HG03354 (cell line): ENCODE results near the gene PUDP.

Experiments used
- ATAC-seq: cut with Tn5 transposase; IDR thresholded peaks from one replicate; pipeline ENCODE4 v1.9.1; 2021; ENCODE audit warnings: mild to moderate bottlenecking; ENCODE audit not compliant: unreplicated experiment, poor library complexity, severe bottlenecking

The PUDP gene

GRCh38 chrX:7149411-7149810, 1.5 kb upstream of the PUDP start:
- peak; percentile 23 for ATAC-seq

DNA sequence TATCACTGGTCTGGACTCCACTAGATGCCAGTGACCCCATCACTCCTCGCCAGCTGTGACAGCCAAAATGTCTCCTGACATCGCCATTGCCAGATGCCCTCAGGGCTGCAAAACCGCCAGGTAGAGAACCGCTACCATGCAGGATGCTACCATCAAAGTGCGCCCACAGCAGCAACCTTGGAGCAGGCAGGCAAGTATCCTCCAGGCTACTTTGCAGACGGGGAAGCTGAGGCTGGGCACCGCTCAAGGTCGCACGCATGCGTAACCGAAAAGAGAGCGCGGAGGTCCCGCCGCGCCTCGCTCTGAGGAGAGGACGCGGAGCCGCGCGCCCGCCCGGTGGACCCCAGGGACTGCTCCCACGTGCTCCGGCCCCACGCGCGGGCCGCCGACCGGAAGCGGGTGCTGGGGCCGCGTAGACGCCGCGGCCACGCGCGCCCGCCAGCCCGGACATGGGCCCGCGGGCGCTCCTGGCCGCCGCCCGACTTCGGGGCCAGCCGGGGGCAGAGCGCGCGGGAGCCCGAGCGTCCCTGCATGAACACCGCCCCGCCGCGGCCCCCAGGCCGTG, 458 bp downstream of the PUDP start, which contains the start of gene STS:
TSS of gene STS (plus strand) at position 300 of the 565 bp plus-strand sequence. CDS start 105,488 bp downstream, outside the sequence.
- peak; percentile 47 for ATAC-seq

DNA sequence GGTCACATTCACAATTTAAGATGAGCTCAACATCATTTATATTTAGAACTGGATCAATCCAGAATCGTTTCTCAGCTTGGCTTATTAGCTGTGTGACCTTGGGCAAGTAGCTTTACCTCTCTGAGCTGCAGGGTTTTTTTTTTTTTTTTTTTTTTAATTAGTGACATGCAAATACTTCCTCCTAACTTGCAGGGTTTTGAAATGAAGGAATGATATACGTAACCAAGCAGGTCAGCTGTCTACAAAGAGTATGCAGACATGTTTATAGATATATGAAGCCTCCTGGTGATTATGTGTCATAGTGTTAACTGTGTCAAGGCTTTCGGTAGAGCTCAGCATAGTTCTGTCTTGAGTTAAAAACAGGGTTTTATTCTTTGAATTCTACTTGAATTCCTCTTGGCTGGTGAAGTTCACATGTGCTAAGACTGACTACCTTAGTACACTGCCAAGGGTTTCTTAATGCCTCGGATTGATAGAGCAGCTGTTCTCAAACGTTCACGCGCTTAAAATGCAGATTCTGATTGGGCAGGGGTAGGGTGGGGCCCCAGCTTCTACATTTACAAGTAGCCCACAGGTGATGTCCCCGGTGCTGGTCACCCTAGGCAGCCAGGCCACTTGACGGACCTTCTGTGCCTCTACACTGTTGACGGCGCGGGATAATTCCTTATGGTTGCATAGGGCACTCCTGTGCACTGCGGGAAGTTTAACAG, 1.1 kb downstream of the PUDP start:
- peak; percentile 17 for ATAC-seq

DNA sequence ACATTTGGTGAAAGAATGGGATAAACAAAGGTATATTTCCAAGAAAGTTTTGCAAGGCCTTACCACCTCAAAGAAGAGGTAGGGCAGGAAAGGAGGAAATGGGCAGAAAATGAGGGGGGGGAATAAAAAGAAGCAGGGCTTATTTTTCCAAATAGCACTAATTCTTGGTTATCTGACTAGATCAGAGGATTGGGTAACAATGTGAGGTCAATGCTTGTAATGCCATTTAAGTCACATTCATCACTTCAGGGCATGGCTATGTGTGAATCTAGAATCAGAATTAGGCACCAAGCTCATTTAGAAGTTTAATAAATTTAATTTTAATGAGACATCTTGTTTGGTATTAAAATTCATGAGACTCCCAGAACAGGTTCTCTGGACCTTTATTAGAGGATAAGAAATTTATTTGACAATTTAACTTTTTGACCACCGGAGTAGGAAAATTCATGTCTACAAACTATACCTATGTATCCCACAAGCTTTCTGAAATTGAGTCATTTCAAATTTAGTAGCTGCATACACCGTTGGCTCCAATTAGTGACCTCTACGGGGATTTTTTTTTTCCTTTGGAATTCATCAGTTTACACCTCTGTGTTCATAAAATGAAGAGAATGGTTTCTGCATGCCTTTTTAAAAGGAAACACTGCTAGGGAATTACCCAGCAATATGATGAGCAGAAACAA, 1.8 kb downstream of the PUDP start:
- no peak for ATAC-seq

DNA sequence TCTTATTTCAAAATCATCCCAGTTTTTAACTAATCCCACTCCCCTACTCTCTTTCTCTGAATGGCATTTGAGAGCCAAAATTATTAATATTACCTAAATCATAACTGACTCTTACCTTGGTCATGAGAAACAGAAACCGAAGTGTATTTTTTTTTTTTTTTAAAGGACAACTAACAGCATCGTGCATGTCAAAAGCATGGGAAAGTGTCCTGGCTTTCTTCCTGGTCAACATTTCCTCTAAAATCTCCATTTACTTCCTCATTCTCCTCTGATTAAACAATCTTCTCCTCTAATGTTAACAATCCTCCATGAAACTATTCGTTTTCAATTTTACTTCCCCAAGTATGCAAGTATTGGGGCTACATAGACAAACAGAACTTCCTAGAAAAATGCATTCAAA, 2.5 kb downstream of the PUDP start:
- ATAC-seq: no peak

DNA sequence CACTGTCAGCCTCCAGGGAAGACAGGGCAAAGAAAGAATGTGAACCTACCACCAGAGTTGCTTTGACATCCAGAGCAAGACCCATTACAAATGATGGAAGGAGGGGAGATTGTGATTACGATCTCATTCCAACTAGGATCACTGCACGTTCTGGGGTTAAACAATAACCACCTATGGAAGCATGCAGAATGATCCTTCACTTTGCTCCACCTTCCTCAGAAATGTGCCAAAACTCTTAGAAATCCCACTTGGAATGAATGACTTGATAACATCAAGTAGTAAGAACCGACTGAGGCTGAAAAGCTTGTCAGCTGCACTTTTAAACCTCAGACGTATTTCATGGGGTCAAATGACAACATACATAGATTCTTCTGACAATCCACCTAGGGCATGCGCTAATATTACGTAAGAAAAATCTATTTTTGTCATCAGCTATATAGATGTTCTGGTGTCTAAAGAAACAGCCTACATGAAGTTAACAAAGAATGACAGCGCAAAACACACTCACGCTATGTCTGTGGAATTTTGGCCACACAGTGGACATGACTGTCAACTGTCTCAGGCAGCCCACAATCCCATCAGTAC, 3.9 kb downstream of the PUDP start:
- ATAC-seq: no peak

DNA sequence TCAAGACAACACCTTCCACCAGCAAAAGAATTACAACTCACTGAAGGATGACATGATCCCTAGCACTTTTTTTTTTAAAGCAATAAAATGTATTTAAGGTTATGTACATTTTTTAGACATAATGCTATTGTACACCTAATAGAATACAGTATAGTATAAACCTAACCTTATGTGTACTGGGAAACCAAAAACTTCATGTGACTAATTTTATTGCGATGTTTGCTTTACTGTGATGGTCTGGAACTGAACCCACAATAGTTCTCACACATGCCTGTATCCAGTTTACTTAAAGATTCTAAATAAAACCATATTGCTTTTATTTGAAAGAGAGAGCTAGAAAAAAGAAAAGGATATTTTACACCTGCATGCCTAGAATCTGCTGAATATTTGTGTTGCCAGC, 4.9 kb downstream of the PUDP start:
- no peak for ATAC-seq

GRCh38 chrX:7139202-7140081, 8.5 kb downstream of the PUDP start:
- no peak for ATAC-seq

DNA sequence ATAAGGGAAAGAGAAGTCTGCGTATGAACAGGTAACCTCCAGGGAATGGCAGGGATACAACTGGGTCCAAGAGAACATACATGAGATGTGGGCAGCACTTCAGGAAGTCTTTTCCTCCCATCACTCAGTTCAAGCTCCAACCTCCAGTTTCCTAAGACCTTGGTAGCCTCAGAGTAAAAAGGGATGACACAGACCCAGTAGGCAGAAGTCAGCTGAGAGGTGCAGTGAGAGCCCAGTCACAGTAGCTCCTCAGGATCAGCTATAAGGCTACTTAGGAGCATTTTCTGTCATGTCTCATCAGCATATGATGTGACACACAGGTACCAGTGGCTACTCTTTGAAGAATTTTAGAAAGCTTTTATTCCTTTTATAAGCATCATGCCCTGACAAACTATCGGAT, 13.0 kb downstream of the PUDP start:
- ATAC-seq: no peak

- peak; percentile 3 for ATAC-seq
Measured at GRCh38 chrX:7133050-7133440, 14.9 kb downstream of the PUDP start.

DNA sequence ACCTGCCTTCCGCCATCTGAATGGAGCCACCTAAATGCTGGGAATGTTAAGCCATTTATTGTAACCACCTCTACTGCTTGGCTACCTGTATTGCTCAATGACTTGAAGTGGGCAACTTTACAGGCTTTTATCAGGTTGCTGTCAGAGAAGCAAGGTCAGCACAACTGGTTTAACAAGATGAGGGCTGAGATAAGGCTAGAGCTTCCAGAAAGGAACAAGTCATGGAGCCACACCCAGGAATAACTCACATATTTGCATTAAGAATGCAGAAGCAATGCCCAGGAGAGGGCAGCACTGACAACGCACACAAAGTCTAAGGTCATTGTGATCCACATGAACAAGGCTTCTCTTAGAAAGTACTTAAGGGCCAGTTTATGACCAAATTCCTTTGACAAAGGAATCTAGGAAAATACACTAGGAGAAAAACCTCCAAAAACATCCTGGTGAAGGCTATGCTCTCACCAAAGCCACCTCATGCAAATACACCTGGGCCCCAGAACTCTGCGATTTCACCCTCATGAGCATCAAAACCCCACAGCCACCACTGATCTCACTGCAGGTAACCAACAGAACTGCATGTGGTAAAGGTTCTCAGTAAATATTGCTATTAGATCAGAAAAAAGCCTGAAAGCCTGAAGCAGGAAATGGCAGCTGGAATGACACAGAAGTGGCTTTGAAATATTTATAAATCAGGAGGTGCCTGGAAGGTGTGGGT, 15.5 kb downstream of the PUDP start:
- ATAC-seq: peak; percentile 92

DNA sequence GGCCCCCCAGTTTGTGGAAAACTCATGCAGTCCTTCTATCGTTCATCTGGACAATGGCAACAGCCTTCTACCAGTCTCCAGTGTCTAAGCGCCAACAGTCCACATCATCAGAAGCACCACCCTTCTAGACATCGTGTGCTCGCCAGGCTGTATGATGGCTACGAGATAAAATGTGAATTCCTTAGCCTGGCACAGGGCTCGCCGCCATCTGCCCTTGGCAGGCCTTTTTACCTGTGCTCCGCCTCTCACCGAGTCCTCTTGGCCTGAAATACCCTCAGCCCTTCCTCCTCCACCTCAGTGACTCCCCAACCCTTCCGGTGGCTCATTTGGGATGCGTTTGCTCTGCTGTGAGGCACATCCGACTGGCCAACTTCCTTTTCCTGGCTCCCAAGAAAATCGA, 16.3 kb downstream of the PUDP start:
- no peak for ATAC-seq

DNA sequence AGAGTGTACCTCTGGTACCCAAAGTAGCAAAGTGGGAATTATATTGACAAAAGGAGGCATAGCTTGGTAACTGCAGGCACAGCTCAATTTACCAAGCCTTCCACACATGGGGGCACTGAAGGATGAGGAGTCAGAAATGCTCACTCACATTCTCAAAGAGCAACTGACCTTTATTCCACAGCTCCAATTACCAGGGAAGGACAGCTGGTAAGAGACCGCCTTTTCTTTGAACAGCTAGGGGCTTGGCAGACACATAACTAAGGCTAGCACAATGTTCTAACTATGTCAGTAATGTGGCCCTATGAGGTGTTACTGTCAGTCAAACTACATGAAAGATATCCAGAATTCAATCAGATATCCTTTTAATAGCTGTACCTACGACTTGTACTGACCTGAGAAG, 20.9 kb downstream of the PUDP start:
- ATAC-seq: no peak

DNA sequence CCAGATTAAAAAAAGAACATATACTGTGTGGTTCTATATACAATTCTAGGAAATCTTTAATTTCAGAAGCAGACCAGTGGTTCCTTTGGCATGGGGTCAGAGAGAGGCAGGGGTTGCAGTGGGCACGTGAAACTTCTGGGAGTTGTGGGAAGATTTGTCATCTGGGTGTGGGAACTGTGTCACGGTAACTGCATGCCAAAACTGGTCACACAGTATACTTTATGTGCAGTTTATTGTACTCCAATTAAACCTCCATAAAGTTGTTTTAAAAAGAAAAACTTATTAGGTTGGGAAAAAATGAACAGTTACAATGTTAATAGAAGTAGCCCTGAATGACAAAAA, 27.1 kb downstream of the PUDP start:
- no peak for ATAC-seq

GRCh38 chrX:7119950-7120877, 27.7 kb downstream of the PUDP start:
- no peak for ATAC-seq

GRCh38 chrX:7117587-7117986, 30.4 kb downstream of the PUDP start:
- ATAC-seq: peak; percentile 39

GRCh38 chrX:7116081-7116480, 31.9 kb downstream of the PUDP start:
- no peak for ATAC-seq

DNA sequence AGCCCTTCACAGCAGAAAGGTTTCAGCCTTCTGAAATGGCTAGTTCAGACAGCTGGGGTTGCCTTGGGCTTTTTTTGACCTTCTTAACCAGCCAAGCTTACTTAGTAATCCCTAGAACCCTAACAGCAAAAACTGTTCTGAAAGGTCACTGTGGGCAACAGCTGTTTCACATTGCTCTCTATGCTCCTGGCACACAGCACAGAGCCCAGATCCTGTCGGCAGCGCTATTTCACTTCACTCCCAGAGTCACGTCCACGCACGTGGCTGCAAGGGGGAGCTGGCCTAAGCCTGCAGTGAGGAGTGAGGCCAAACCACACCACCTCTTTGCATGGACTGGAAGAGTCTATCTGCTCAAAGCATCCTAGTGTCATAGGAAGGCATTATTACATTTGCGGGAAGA, 32.4 kb downstream of the PUDP start:
- ATAC-seq: peak; percentile 71
